Subcutaneous abdominal adipose tissue (tissue), 5 donors: Measurements from ENCODE around the gene ZNFX1.

Experiments
- H3K27ac ChIP-seq: one replicate; pipeline ENCODE4 v1.7.0; 2013; ENCODE audit warnings: low read depth, mild to moderate bottlenecking, inconsistent platforms, low read length, moderate library complexity
- H3K27me3 ChIP-seq, 5 donors: one replicate each; pipeline ENCODE4 v1.7.0; 2013; ENCODE audit warnings: low read length in 5 of 5, inconsistent platforms in 1 of 5; ENCODE audit not compliant: control insufficient read depth in 5 of 5, insufficient read depth in 4 of 5
- H3K36me3 ChIP-seq, 5 donors: one replicate each; pipeline ENCODE4 v1.7.0; 2013; ENCODE audit warnings: low read length in 5 of 5; ENCODE audit not compliant: control insufficient read depth in 5 of 5, insufficient read depth in 5 of 5
- H3K4me1 ChIP-seq, 5 donors: one replicate each; pipeline ENCODE4 v1.7.0; 2013; ENCODE audit warnings: low read length in 5 of 5, mild to moderate bottlenecking in 3 of 5, moderate library complexity in 1 of 5; ENCODE audit not compliant: control insufficient read depth in 5 of 5, insufficient read depth in 5 of 5
- H3K4me3 ChIP-seq, 5 donors: one replicate each; pipeline ENCODE4 v1.7.0; 2013; ENCODE audit warnings: low read length in 5 of 5, low read depth in 1 of 5
- H3K9ac ChIP-seq, 5 donors: one replicate each; pipeline ENCODE4 v1.7.0; 2013; ENCODE audit warnings: low read length in 5 of 5, mild to moderate bottlenecking in 4 of 5, moderate library complexity in 3 of 5
- H3K9me3 ChIP-seq, 5 donors: one replicate each; pipeline ENCODE4 v1.7.0; 2013; ENCODE audit warnings: low read length in 5 of 5; ENCODE audit not compliant: control insufficient read depth in 5 of 5
- donor health status: healthy.
- donor health status: healthy.
- donor health status: healthy.
- donor health status: healthy.
- donor health status: healthy.

Gene ZNFX1

GRCh38 chr20:49259799-49260198 lies 18.1 kb downstream of the ZNFX1 start:
- Histone ChIP-seq H3K4me3 (no peak overlapping the region), H3K36me3 (peaks cover 38 to 96% (median 83%) of the 10 kb centered on the region in 5 donors), H3K27me3 (no peaks in the 10 kb centered on the region), H3K4me1 (no peaks in the 10 kb centered on the region), H3K9ac (no peak overlapping the region), H3K9me3 (no peaks in the 10 kb centered on the region), H3K27ac (no peak overlapping the region)

GRCh38 chr20:49259284-49259683 lies 18.6 kb downstream of the ZNFX1 start:
- no peak overlapping the region for H3K27ac ChIP-seq
- H3K4me1 ChIP-seq: no peaks in the 10 kb centered on the region
- H3K27me3 ChIP-seq: no peaks in the 10 kb centered on the region
- no peak overlapping the region for H3K4me3 ChIP-seq
- H3K9ac ChIP-seq: no peak overlapping the region
- H3K36me3 ChIP-seq: peaks cover 42 to 96% (median 83%) of the 10 kb centered on the region in 5 donors
- no peaks in the 10 kb centered on the region for H3K9me3 ChIP-seq

DNA sequence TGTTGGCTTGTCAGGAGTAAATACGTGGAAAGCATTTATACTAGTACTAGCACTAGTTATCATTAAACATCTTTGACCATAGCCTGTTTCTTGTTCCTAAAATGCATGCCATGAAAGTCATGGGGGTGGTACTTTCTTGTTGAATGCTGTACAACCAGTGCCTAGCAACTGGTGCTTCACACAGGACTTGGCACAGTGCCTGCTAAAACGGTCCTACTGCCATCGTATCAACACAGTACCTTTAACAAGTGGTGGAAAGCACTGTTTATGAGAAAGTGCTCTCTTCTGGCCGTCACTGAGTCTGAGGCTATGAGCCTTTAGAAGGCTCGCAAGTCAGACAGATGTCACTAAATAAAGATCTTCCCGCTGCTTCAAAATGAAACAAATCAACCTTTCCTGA lies 21.6 kb downstream of the ZNFX1 start:
- Histone ChIP-seq H3K4me3 (no peak overlapping the region), H3K4me1 (no peaks in the 10 kb centered on the region), H3K9ac (no peak overlapping the region), H3K36me3 (peaks cover 44 to 98% (median 89%) of the 10 kb centered on the region in 5 donors), H3K9me3 (no peaks in the 10 kb centered on the region), H3K27ac (no peak overlapping the region), H3K27me3 (no peaks in the 10 kb centered on the region)

- Histone ChIP-seq H3K4me3 (no peak overlapping the region), H3K36me3 (peaks cover 45 to 100% (median 94%) of the 10 kb centered on the region in 5 donors), H3K27me3 (no peaks in the 10 kb centered on the region), H3K9ac (no peak overlapping the region), H3K27ac (no peak overlapping the region), H3K9me3 (no peaks in the 10 kb centered on the region), H3K4me1 (peaks cover under 1 to 17% (median 13%) of the 10 kb centered on the region in 5 donors)
These were observed 25.1 kb downstream of the ZNFX1 start for GRCh38 chr20:49252556-49253350.

DNA sequence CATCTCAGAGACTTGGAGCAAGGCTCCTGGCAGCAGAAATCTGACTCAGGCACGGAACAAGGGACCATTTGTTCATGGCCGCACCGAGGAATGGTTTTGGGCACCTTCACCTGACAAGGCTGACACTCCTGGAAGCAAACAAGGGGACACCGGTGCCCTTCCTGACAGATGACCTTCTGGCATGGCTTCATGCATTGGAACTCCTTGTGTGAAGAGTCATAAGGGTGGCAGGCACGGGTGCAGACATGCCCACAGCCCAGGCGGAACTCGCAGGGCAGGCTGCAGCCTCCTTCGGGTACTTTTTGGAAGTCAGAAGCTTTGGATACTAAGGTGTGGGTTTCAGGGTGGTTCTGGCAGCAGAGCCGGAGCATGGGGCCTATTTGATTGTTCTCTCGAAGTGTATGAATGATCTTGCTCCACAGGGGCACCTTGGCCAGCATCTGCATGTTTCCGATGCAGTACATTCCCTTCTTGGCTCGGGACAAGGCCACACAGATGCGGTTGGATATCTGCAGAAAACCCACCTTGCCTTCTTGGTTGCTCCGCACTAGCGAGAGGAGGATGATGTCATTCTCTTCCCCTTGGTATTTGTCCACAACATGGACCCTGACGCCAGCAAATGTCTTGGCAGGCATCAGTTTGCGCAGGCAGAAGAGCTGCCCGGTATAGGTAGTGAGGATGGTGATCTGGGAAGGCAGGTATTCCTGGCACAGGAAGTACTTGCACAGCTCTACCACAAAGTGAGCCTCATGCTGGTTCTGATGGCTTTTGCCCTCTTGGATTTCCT lies 28.8 kb downstream of the ZNFX1 start:
- no peak overlapping the region for H3K9ac ChIP-seq
- H3K4me3 ChIP-seq: no peak overlapping the region
- peaks cover 3 to 32% (median 15%) of the 10 kb centered on the region in 5 donors for H3K4me1 ChIP-seq
- no peak overlapping the region for H3K27ac ChIP-seq
- H3K27me3 ChIP-seq: no peaks in the 10 kb centered on the region
- peaks cover 23 to 97% (median 89%) of the 10 kb centered on the region in 5 donors for H3K36me3 ChIP-seq
- no peaks in the 10 kb centered on the region for H3K9me3 ChIP-seq

GRCh38 chr20:49248301-49248700 lies 29.6 kb downstream of the ZNFX1 start:
- Histone ChIP-seq H3K27ac (no peak overlapping the region), H3K4me1 (peaks cover 3 to 32% (median 15%) of the 10 kb centered on the region in 5 donors), H3K9me3 (no peaks in the 10 kb centered on the region), H3K9ac (no peak overlapping the region), H3K36me3 (peaks cover 29 to 97% (median 90%) of the 10 kb centered on the region in 5 donors), H3K4me3 (no peak overlapping the region), H3K27me3 (no peaks in the 10 kb centered on the region)

DNA sequence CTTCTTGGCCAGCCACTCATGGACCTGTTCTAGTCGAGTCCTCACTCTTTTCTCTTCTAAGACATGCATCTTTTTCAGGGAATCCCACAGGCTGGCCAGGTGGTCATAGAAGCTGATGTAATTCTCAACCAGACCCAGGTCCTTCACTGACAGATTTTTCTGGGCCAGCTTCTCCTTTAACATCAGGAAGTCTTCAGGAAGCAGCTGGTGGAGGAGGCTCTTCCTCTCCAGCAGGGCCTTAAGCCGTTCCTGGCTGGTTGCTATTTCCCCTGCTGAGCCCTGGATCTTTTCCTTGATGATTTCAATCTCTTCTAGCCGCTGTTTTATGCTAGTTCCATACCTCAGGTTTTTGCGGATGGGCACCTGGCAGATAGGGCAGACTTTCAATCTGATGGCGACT lies 30.1 kb downstream of the ZNFX1 start:
- H3K36me3 ChIP-seq: peaks cover 26 to 97% (median 90%) of the 10 kb centered on the region in 5 donors
- no peak overlapping the region for H3K27ac ChIP-seq

DNA sequence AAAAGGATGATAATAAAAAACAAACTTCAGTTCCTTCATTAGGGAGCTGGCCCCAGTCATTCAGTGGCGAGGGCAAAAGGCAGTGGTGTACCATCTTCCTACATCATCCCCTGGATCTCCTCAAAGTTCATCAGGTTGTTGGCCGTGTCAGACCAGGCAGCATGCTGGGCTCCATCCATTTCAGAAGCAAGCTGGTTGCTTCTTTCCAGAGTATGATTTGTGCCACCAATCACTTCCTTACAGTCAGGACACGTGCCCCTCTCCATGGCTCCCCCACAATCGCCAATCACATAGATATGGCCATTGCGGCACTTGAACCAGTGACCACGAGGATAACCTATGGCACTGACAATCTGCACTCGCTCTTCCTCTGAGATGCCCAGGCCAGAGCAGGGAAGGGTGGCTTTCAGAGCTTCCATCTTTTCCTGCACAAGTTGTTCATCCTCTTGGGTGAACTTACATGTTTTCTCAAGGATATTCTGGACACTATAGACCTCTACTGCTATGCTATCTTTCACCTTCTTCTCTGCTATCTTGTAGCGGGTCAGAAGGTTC lies 30.6 kb downstream of the ZNFX1 start:
- H3K27me3 ChIP-seq: no peaks in the 10 kb centered on the region
- H3K9ac ChIP-seq: no peak overlapping the region
- H3K9me3 ChIP-seq: no peaks in the 10 kb centered on the region
- H3K4me1 ChIP-seq: peaks cover 3 to 32% (median 15%) of the 10 kb centered on the region in 5 donors
- H3K27ac ChIP-seq: no peak overlapping the region
- peaks cover 23 to 97% (median 89%) of the 10 kb centered on the region in 5 donors for H3K36me3 ChIP-seq
- H3K4me3 ChIP-seq: no peak overlapping the region

More for the DNA sequence above, 30.1 kb downstream of the ZNFX1 start:
- Histone ChIP-seq H3K27me3 (no peaks in the 10 kb centered on the region), H3K9ac (no peak overlapping the region), H3K4me1 (peaks cover 3 to 32% (median 15%) of the 10 kb centered on the region in 5 donors), H3K4me3 (no peak overlapping the region), H3K9me3 (no peaks in the 10 kb centered on the region)

DNA sequence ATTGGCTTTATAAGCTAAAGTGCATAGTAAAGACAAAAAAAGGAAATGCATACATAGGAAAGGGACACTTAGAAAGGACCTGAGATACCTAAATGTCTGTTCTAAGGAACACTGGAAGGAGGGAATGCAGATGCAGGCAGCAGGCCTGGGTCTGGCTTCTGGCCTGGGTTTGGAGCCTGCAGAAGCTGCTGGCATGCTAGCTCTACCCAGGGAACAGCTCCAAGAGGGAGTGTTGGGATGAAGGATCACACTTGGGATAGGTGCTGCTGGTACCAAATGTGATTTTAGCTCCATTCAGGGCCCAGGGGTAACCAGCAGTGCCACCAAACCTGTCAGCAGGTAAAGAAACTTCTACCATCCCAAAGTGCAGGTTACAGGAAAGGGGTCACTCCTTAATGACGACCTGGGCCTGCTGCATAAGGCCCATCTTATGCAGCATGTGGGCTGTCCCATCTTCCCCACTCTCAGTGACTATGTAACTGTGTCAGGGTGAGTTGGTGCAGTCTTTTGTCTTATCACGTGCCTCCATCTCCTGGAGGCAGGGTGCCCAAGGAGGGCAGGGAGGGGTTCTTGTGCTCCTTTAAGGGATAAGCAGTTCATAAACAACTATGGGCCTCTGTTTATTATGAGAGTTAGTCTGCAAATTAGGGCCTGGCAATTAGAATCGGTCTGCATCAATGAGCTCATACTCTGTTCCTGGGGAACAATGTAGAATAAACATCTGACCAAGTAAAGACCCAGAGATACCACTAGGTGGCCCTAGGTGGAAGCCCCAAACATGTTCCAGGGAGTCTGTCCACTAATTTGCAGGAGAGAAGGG lies 31.7 kb downstream of the ZNFX1 start:
- Histone ChIP-seq H3K9ac (no peak overlapping the region), H3K9me3 (no peaks in the 10 kb centered on the region), H3K27me3 (no peaks in the 10 kb centered on the region), H3K4me1 (peaks cover 3 to 32% (median 15%) of the 10 kb centered on the region in 5 donors), H3K27ac (no peak overlapping the region), H3K36me3 (peaks cover 23 to 95% (median 89%) of the 10 kb centered on the region in 5 donors), H3K4me3 (no peak overlapping the region)
